Measurements from ENCODE around the gene ITGA2.

- no peak for TF ChIP-seq KDM1A (IDR thresholded peaks at IDR 0.05; ENCODE audit: borderline replicate concordance, low read length)
- TF ChIP-seq, protein P1, sequence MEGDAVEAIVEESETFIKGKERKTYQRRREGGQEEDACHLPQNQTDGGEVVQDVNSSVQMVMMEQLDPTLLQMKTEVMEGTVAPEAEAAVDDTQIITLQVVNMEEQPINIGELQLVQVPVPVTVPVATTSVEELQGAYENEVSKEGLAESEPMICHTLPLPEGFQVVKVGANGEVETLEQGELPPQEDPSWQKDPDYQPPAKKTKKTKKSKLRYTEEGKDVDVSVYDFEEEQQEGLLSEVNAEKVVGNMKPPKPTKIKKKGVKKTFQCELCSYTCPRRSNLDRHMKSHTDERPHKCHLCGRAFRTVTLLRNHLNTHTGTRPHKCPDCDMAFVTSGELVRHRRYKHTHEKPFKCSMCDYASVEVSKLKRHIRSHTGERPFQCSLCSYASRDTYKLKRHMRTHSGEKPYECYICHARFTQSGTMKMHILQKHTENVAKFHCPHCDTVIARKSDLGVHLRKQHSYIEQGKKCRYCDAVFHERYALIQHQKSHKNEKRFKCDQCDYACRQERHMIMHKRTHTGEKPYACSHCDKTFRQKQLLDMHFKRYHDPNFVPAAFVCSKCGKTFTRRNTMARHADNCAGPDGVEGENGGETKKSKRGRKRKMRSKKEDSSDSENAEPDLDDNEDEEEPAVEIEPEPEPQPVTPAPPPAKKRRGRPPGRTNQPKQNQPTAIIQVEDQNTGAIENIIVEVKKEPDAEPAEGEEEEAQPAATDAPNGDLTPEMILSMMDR (IDR thresholded peaks at IDR 0.05; ENCODE audit: control extremely low read depth in 1 of 3, insufficient read depth in 1 of 3, low read depth in 1 of 3, low read length in 3 of 3): no peak
- TF ChIP-seq SAP30 (IDR thresholded peaks at IDR 0.05; ENCODE audit: insufficient read depth, insufficient replicate concordance, low read length): no peak
- TF ChIP-seq ZNF274 (IDR thresholded peaks at IDR 0.05; ENCODE audit: borderline replicate concordance, extremely low read depth, low read length): no peak
- TF ChIP-seq CEBPB (IDR thresholded peaks at IDR 0.05; ENCODE audit: low read depth, low read length): no peak
- TF ChIP-seq POLR2A (IDR thresholded peaks at IDR 0.05; ENCODE audit: control extremely low read depth in 1 of 2, low read depth in 2 of 2, low read length in 2 of 2): no peak
- TF ChIP-seq CHD2 (IDR thresholded peaks at IDR 0.05; ENCODE audit: low read length): no peak
- no peak for TF ChIP-seq JUND (IDR thresholded peaks at IDR 0.05; ENCODE audit: low read length)
- no peak for TF ChIP-seq BRCA1 (IDR thresholded peaks at IDR 0.05; ENCODE audit: low read depth, low read length)
- TF ChIP-seq HDAC6 (IDR thresholded peaks at IDR 0.05; ENCODE audit: low read depth, low read length): no peak
- TF ChIP-seq RNF2 (IDR thresholded peaks at IDR 0.05; ENCODE audit: borderline replicate concordance, low read depth, low read length, missing control alignments, poor library complexity, severe bottlenecking): no peak
Measured at GRCh38 chr5:53010814-53011213, 21.7 kb downstream of the ITGA2 start.

All from H1 (cell line).